HL-60 (cell line): Measurements from ENCODE around the gene BSG.

Experiments used
- DNase-seq, 2 experiments: peaks; one replicate each; pipeline ENCODE4 v3.0.0-alpha.2; 2010 to 2020; ENCODE audit warnings: low read depth in 1 of 2, low spot score in 1 of 2
- H3K27ac ChIP-seq: fragments of 250-450 bp; sonication (Bioruptor Pico); replicated peaks from 2 replicates; pipeline ENCODE4 v1.5.1; 2020; ENCODE audit warnings: mild to moderate bottlenecking, moderate library complexity
- H3K27me3 ChIP-seq: fragments of 250-450 bp; sonication (Bioruptor Pico); 2 replicates; pipeline ENCODE4 v1.5.1; 2021; ENCODE audit warnings: mild to moderate bottlenecking, moderate library complexity; ENCODE audit not compliant: insufficient read depth, poor library complexity, severe bottlenecking
- H3K4me3 ChIP-seq: replicated peaks from 2 replicates; pipeline ENCODE4 v1.5.1; 2011; ENCODE audit warnings: mild to moderate bottlenecking, control low read depth, low read length; ENCODE audit not compliant: insufficient read depth
- CTCF ChIP-seq: IDR thresholded peaks from one replicate; pipeline ENCODE4 v1.5.1; 2011; ENCODE audit warnings: low read length, control low read depth, inconsistent platforms; ENCODE audit not compliant: insufficient read depth
- GABPA ChIP-seq: IDR thresholded peaks from 2 replicates; pipeline ENCODE4 v1.6.1; 2012; ENCODE audit warnings: low read depth
- POLR2AphosphoS5 ChIP-seq: IDR thresholded peaks from 2 replicates; pipeline ENCODE4 v1.6.1; 2012; ENCODE audit warnings: low read depth
- REST ChIP-seq: IDR thresholded peaks from 2 replicates; pipeline ENCODE4 v1.6.1; 2012; ENCODE audit warnings: low read depth; ENCODE audit not compliant: insufficient replicate concordance
- SPI1 ChIP-seq: IDR thresholded peaks from 2 replicates; pipeline ENCODE4 v1.6.1; 2012; ENCODE audit warnings: low read depth, mild to moderate bottlenecking, borderline replicate concordance

BSG gene

GRCh38 chr19:595326-596262 is 23.2 kb downstream of the BSG start:
- no peak for DNase-seq
- peaks cover 12% of the 10 kb centered on the region for H3K27me3 ChIP-seq

GRCh38 chr19:596263-596655 is 23.9 kb downstream of the BSG start:
- TF ChIP-seq GABPA = no peak
- TF ChIP-seq CTCF = no peak
- TF ChIP-seq REST = no peak
- TF ChIP-seq SPI1 = no peak
- no peak for TF ChIP-seq POLR2AphosphoS5
- no peak overlapping the region for H3K4me3 ChIP-seq
- H3K27ac ChIP-seq = no peak overlapping the region

More at GRCh38 chr19:595326-596262, 23.2 kb downstream of the BSG start:
- H3K27ac ChIP-seq = no peak overlapping the region
- no peak overlapping the region for H3K4me3 ChIP-seq
- TF ChIP-seq GABPA = no peak
- no peak for TF ChIP-seq REST
- TF ChIP-seq SPI1 = no peak
- no peak for TF ChIP-seq POLR2AphosphoS5
- TF ChIP-seq CTCF = no peak

GRCh38 chr19:597406-598315 is 25.3 kb downstream of the BSG start:
- Histone ChIP-seq H3K27me3 (no peaks in the 10 kb centered on the region), H3K27ac (no peak overlapping the region), H3K4me3 (no peak overlapping the region)
- no peak for DNase-seq
- TF ChIP-seq GABPA (no peak), REST (peak; percentile 32)

More at GRCh38 chr19:596263-596655, 23.9 kb downstream of the BSG start:
- H3K27me3 ChIP-seq = peaks cover 9% of the 10 kb centered on the region
- no peak for DNase-seq
